Neural cell (in vitro differentiated cells): ENCODE data around the gene PPP2R5B.

Experiments
- EP300 ChIP-seq: fragments of 450-650 bp; conservative IDR thresholded peaks from 2 replicates; pipeline ENCODE4 v1.6.1; 2014; ENCODE audit warnings: antibody characterized with exemption, mild to moderate bottlenecking, moderate library complexity; ENCODE audit not compliant: poor library complexity, severe bottlenecking
- EZH2 ChIP-seq: fragments of 200-600, 300-800 bp; shearing (Covaris generic), sonication (generic); IDR thresholded peaks from 2 replicates; pipeline ENCODE4 v1.6.1; 2014; ENCODE audit warnings: antibody characterized with exemption, low read length, borderline replicate concordance, mild to moderate bottlenecking; ENCODE audit not compliant: insufficient read depth, poor library complexity, severe bottlenecking
- MXI1 ChIP-seq: fragments of 450-650 bp; conservative IDR thresholded peaks from 2 replicates; pipeline ENCODE4 v1.6.1; 2014; ENCODE audit warnings: antibody characterized with exemption, mild to moderate bottlenecking; ENCODE audit not compliant: poor library complexity, severe bottlenecking
- POLR2AphosphoS5 ChIP-seq: IDR thresholded peaks from 2 replicates; pipeline ENCODE4 v1.6.1; 2012
- RAD21 ChIP-seq: fragments of 450-650 bp; conservative IDR thresholded peaks from 2 replicates; pipeline ENCODE4 v1.6.1; 2014; ENCODE audit warnings: antibody characterized with exemption, mild to moderate bottlenecking, moderate library complexity
- SMC3 ChIP-seq: fragments of 450-650 bp; conservative IDR thresholded peaks from 2 replicates; pipeline ENCODE4 v1.6.1; 2014; ENCODE audit warnings: antibody characterized with exemption, mild to moderate bottlenecking, moderate library complexity; ENCODE audit not compliant: poor library complexity
- TAF1 ChIP-seq: IDR thresholded peaks from 2 replicates; pipeline ENCODE4 v1.6.1; 2012; ENCODE audit warnings: low read depth
- TF ChIP-seq, protein P1 (sequence below): fragments of 450-650 bp; IDR thresholded peaks from 2 replicates; pipeline ENCODE4 v1.5.1; 2014; ENCODE audit warnings: antibody characterized with exemption, mild to moderate bottlenecking, moderate library complexity; ENCODE audit not compliant: poor library complexity, severe bottlenecking
- TF ChIP-seq, protein P2 (sequence below): IDR thresholded peaks from 2 replicates; pipeline ENCODE4 v1.6.1; 2012; ENCODE audit warnings: borderline replicate concordance

DNA sequence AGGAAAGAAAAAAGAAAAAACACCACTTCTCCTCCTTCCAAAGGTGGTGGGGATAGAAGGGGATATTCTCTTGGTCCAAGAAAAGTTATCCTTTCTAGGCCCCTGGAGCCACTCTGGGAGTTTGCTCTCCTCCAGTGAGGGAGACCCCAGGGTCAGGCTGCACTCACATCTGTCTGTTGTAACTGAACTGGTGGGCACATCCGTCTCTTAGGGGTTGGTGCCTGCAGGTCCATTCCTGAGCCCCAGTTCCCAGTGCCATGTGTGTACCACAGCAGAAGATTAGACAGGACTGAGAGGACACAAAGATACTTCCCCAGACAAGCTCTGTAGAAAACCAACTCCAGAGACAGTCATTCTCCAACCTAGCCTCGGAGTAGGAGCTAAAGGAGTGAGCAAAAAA, 4.4 kb upstream of the PPP2R5B start:
- TF ChIP-seq MXI1 (no peak), EZH2 (no peak), EP300 (no peak), TAF1 (no peak), SMC3 (no peak), POLR2AphosphoS5 (no peak), RAD21 (no peak)
- TF ChIP-seq, protein P1, sequence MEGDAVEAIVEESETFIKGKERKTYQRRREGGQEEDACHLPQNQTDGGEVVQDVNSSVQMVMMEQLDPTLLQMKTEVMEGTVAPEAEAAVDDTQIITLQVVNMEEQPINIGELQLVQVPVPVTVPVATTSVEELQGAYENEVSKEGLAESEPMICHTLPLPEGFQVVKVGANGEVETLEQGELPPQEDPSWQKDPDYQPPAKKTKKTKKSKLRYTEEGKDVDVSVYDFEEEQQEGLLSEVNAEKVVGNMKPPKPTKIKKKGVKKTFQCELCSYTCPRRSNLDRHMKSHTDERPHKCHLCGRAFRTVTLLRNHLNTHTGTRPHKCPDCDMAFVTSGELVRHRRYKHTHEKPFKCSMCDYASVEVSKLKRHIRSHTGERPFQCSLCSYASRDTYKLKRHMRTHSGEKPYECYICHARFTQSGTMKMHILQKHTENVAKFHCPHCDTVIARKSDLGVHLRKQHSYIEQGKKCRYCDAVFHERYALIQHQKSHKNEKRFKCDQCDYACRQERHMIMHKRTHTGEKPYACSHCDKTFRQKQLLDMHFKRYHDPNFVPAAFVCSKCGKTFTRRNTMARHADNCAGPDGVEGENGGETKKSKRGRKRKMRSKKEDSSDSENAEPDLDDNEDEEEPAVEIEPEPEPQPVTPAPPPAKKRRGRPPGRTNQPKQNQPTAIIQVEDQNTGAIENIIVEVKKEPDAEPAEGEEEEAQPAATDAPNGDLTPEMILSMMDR, result no peak
- TF ChIP-seq, protein P2, sequence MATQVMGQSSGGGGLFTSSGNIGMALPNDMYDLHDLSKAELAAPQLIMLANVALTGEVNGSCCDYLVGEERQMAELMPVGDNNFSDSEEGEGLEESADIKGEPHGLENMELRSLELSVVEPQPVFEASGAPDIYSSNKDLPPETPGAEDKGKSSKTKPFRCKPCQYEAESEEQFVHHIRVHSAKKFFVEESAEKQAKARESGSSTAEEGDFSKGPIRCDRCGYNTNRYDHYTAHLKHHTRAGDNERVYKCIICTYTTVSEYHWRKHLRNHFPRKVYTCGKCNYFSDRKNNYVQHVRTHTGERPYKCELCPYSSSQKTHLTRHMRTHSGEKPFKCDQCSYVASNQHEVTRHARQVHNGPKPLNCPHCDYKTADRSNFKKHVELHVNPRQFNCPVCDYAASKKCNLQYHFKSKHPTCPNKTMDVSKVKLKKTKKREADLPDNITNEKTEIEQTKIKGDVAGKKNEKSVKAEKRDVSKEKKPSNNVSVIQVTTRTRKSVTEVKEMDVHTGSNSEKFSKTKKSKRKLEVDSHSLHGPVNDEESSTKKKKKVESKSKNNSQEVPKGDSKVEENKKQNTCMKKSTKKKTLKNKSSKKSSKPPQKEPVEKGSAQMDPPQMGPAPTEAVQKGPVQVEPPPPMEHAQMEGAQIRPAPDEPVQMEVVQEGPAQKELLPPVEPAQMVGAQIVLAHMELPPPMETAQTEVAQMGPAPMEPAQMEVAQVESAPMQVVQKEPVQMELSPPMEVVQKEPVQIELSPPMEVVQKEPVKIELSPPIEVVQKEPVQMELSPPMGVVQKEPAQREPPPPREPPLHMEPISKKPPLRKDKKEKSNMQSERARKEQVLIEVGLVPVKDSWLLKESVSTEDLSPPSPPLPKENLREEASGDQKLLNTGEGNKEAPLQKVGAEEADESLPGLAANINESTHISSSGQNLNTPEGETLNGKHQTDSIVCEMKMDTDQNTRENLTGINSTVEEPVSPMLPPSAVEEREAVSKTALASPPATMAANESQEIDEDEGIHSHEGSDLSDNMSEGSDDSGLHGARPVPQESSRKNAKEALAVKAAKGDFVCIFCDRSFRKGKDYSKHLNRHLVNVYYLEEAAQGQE, result no peak
